ENCODE results near the gene RGPD4.

GRCh38 chr2:107807988-107808387 lies 18.7 kb upstream of the RGPD4 start:
- TF ChIP-seq GATA2 (IDR thresholded peaks at IDR 0.05; ENCODE audit: low read depth, low read length) (no peak), GATA3 (IDR thresholded peaks at IDR 0.05; ENCODE audit: low read depth, low read length) (no peak)

Measured in SH-SY5Y (cell line).